IMR-90 (cell line): ENCODE data around the gene ARHGEF16. TPM values are rescaled to one million over a fixed set of nuclear protein-coding genes. Genes with fewer than 3 reads are reported as not detected.

Experiments used
- ATAC-seq: fragments of 200-7000 bp; cut with Tn5 transposase; 2 replicates; pipeline ENCODE4 v1.9.1; 2020; ENCODE audit warnings: low read depth, mild to moderate bottlenecking, moderate library complexity
- BruUV-seq: library from RNA; stranded (reverse); fragments of 400-500 nt; replicated peaks from 2 replicates; lab custom pipeline; 2021; lab: Mats Ljungman, UMichigan
- CTCF ChIA-PET: fragments of 300-600 bp; formaldehyde crosslinking; extraction: SDS; loops from one replicate; lab custom pipeline; 2021; ENCODE audit warnings: antibody characterized with exemption; lab: Yijun Ruan, JAX
- POLR2A ChIA-PET: fragments of 300-600 bp; sonication (Branson Sonifier 250); formaldehyde crosslinking; loops from one replicate; lab custom pipeline; 2022; ENCODE audit warnings: antibody characterized with exemption; ENCODE audit not compliant: unreplicated experiment; lab: Charles Lee
- DNase-seq: peaks from one replicate; pipeline ENCODE4 v3.0.0; 2013
- H2AFZ ChIP-seq: replicated peaks from 2 replicates; pipeline ENCODE3; 2013; ENCODE audit warnings: low read length, mild to moderate bottlenecking; ENCODE audit not compliant: poor library complexity
- H2AK5ac ChIP-seq: 2 replicates; pipeline ENCODE4 v1.6.1; 2013; ENCODE audit warnings: low read depth, low read length, inconsistent platforms
- H2AK9ac ChIP-seq: replicated peaks from 2 replicates; pipeline ENCODE3; 2013; ENCODE audit warnings: mild to moderate bottlenecking, low read depth, low read length, moderate library complexity; ENCODE audit not compliant: poor library complexity
- H2BK120ac ChIP-seq: 2 replicates; pipeline ENCODE4 v1.6.1; 2013; ENCODE audit warnings: low read depth, low read length, inconsistent platforms
- H2BK15ac ChIP-seq: 3 replicates; pipeline ENCODE4 v1.6.1; 2013; ENCODE audit warnings: low read depth, low read length, inconsistent platforms
- H2BK20ac ChIP-seq: 2 replicates; pipeline ENCODE4 v1.6.1; 2013; ENCODE audit warnings: low read depth, mild to moderate bottlenecking, inconsistent platforms, low read length, moderate library complexity
- H2BK5ac ChIP-seq: 2 replicates; pipeline ENCODE4 v1.6.1; 2013; ENCODE audit warnings: mild to moderate bottlenecking, low read depth, low read length, inconsistent platforms; ENCODE audit not compliant: poor library complexity, severe bottlenecking
- H3K14ac ChIP-seq: replicated peaks from 2 replicates; pipeline ENCODE4 v1.6.1; 2013; ENCODE audit warnings: low read depth, low read length, inconsistent platforms
- H3K18ac ChIP-seq: 2 replicates; pipeline ENCODE4 v1.6.1; 2013; ENCODE audit warnings: low read depth, low read length, control low read depth
- H3K23ac ChIP-seq: 2 replicates; pipeline ENCODE4 v1.6.1; 2013; ENCODE audit warnings: low read depth, low read length, inconsistent platforms
- H3K27ac ChIP-seq: 2 replicates; pipeline ENCODE4 v1.5.1; 2013; ENCODE audit warnings: mild to moderate bottlenecking, control low read depth, low read length; ENCODE audit not compliant: insufficient read depth
- H3K27me3 ChIP-seq: 2 replicates; pipeline ENCODE4 v1.6.1; 2013; ENCODE audit warnings: low read length; ENCODE audit not compliant: control insufficient read depth, insufficient read depth
- H3K36me3 ChIP-seq: 2 replicates; pipeline ENCODE4 v1.6.1; 2013; ENCODE audit warnings: low read length, mixed read lengths; ENCODE audit not compliant: control insufficient read depth, insufficient read depth
- H3K4ac ChIP-seq: 2 replicates; pipeline ENCODE4 v1.6.1; 2013; ENCODE audit warnings: low read depth, low read length, inconsistent platforms
- H3K4me1 ChIP-seq: 2 replicates; pipeline ENCODE4 v1.6.1; 2013; ENCODE audit warnings: low read length, mixed read lengths; ENCODE audit not compliant: control insufficient read depth, insufficient read depth
- H3K4me2 ChIP-seq: 2 replicates; pipeline ENCODE4 v1.6.1; 2013; ENCODE audit warnings: low read depth, mild to moderate bottlenecking, control low read depth, low read length, moderate library complexity
- H3K4me3 ChIP-seq: 2 replicates; pipeline ENCODE4 v1.5.1; 2013; ENCODE audit warnings: low read depth, mild to moderate bottlenecking, control low read depth, low read length, moderate library complexity; ENCODE audit not compliant: insufficient read depth
- H3K56ac ChIP-seq: 2 replicates; pipeline ENCODE4 v1.6.1; 2013; ENCODE audit warnings: low read length, inconsistent platforms; ENCODE audit not compliant: insufficient read depth; ENCODE audit errors: extremely low read depth
- H3K79me1 ChIP-seq, 2 experiments: 2 replicates each; pipeline ENCODE4 v1.6.1; 2013; ENCODE audit warnings: low read length in 2 of 2, inconsistent platforms in 1 of 2, low read depth in 1 of 2
- H3K9ac ChIP-seq: 2 replicates; pipeline ENCODE4 v1.6.1; 2013; ENCODE audit warnings: low read depth, low read length, control low read depth
- H3K9me1 ChIP-seq: 2 replicates; pipeline ENCODE4 v1.6.1; 2013; ENCODE audit warnings: low read length, inconsistent platforms; ENCODE audit not compliant: insufficient read depth
- H3K9me3 ChIP-seq: 2 replicates; pipeline ENCODE4 v1.6.1; 2013; ENCODE audit warnings: low read length; ENCODE audit not compliant: control insufficient read depth, insufficient read depth
- H4K20me1 ChIP-seq: 2 replicates; pipeline ENCODE4 v1.6.1; 2013; ENCODE audit warnings: low read length, inconsistent platforms; ENCODE audit not compliant: insufficient read depth
- H4K5ac ChIP-seq: 2 replicates; pipeline ENCODE4 v1.6.1; 2013; ENCODE audit warnings: mild to moderate bottlenecking, low read depth, low read length, control low read depth
- H4K8ac ChIP-seq, 2 experiments: 2 replicates each; pipeline ENCODE4 v1.6.1; 2013; ENCODE audit warnings: low read depth in 2 of 2, low read length in 2 of 2, control low read depth in 1 of 2, inconsistent platforms in 1 of 2
- H4K91ac ChIP-seq: 2 replicates; pipeline ENCODE4 v1.6.1; 2013; ENCODE audit warnings: low read depth, low read length, inconsistent platforms; ENCODE audit not compliant: insufficient read depth
- CHD1 ChIP-seq: IDR thresholded peaks from 2 replicates; pipeline ENCODE4 v1.6.1; 2012; ENCODE audit warnings: low read depth, low read length, improper control_type of control experiment
- WGBS, 2 experiments: methylation state at CpG; one replicate each; pipeline versions ENCODE4 v1.1.5 to v1.1.7; 2013; ENCODE audit warnings: missing lambda C conversion rate in 2 of 2; ENCODE audit not compliant: insufficient read length in 1 of 2; ENCODE audit errors: extremely low coverage in 2 of 2; 5-methylcytosine and 5-hydroxymethylcytosine counted together
- dilution Hi-C: fragments of 300-500 bp; cut with HindIII; formaldehyde crosslinking; loops from one replicate; pipeline ENCODE4 v1.14.3; 2018; ENCODE audit warnings: low sequenced_read_pairs; ENCODE audit not compliant: unreplicated experiment
- in situ Hi-C: fragments of 300-500 bp; cut with MboI; formaldehyde crosslinking; loops from 3 replicates; pipeline ENCODE4 v1.14.3; 2019; ENCODE audit warnings: low sequenced_read_pairs, inconsistent platforms, mixed read lengths
- intact Hi-C: fragments of 100-400 bp; cut with micrococcal nuclease; formaldehyde crosslinking; loops from 2 replicates; pipeline ENCODE4 v1.10.0; 2022
- polyA plus RNA-seq, 3 experiments: library from polyadenylated mRNA; depleted of rRNA; stranded (reverse); fragments of >200 nt; gene quantifications; 2 replicates each; pipeline ENCODE4 v1.2.3, GENCODE V29; 2012; ENCODE audit warnings: low replicate concordance in 1 of 3
- total RNA-seq: library from RNA; depleted of rRNA; stranded (reverse); fragments of >200 nt; gene quantifications from 2 replicates; pipeline ENCODE4 v1.2.3, GENCODE V29; 2012
- TF ChIP-seq, protein P1 (sequence below): fragments of 150-350 bp; IDR thresholded peaks from 2 replicates; pipeline ENCODE4 v1.6.1; 2017; ENCODE audit warnings: mild to moderate bottlenecking, antibody characterized with exemption, low read length, low read depth

ARHGEF16 gene
- total and polyA plus RNA-seq, 2 of the 4 experiments (the other 2 are of a cell fraction) = 0.18 to 0.39 TPM

DNA sequence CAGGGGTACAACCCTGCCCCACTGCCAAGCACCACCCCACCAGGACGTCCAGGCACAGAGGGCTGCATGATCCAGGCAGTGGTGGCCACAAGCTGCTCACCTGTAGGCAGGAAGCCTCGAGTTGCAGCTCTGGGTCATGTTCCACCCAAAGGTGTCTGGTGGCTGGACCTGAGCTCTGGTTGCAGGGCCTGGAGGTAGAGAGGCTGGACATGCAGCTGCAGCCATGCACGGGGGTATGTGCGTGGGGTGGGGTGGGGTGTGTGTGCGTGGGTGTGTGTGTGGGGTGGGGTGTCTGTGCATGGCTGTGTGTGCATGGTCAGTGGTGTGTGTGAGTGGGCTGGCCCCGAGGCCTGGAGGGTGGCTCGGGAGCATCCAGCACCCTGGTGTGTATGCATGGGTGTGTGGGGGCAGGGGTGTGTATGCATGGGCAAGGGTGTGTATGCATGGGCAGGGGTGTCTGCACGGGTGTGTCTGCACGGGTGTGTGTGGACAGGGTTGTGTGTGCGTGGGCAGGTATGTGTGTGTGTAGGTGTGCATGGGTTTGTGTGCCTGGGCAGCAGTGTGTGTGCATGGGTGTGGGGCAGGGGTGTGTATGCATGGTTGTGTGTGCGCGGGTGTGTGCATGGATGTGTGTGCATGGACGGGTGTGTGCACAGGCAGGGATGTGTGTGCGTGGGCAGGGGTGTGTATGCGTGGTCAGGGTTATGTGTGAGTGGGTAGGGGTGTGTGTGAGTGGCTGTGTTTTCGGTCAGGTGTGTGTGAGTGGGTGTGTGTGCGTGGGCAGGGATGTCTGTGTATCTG, 15.6 kb downstream of the ARHGEF16 start:
- BruUV-seq = no TSS peak
- no peak overlapping the region for H3K56ac ChIP-seq

More for the DNA sequence above, 15.6 kb downstream of the ARHGEF16 start:
- dilution Hi-C loops (no loop called here), in situ Hi-C loops (no loop called here), intact Hi-C loops (no loop called here)
- H4K91ac ChIP-seq = no peak overlapping the region
- no peak overlapping the region for H2BK5ac ChIP-seq
- no peak overlapping the region for H3K14ac ChIP-seq
- H3K27ac ChIP-seq = no peak overlapping the region
- no peak overlapping the region for H4K5ac ChIP-seq
- peaks cover 11% of the 10 kb centered on the region for H3K4me1 ChIP-seq
- ChIA-PET CTCF (no interaction called here), POLR2A (no interaction called here)
- no peak overlapping the region for H3K9ac ChIP-seq
- no peak overlapping the region for H3K4me2 ChIP-seq
- no peak overlapping the region for H3K18ac ChIP-seq
- H3K36me3 ChIP-seq = no peaks in the 10 kb centered on the region
- no peaks in the 10 kb centered on the region for H3K9me3 ChIP-seq
- no peaks in the 10 kb centered on the region for H3K79me1 ChIP-seq
- WGBS, 2 experiments = 93% methylated on average over 8 of the region's 17 CpGs; no CpG with 5 or more reads in 1 of the 2 experiments
- no peak overlapping the region for H2AK5ac ChIP-seq
- peak overlapping the region; percentile 51 for H2AFZ ChIP-seq
- ATAC-seq (no peak), DNase-seq (no peak)
- H2BK15ac ChIP-seq = no peak overlapping the region
- no peak overlapping the region for H2BK20ac ChIP-seq
- TF ChIP-seq, protein P1, sequence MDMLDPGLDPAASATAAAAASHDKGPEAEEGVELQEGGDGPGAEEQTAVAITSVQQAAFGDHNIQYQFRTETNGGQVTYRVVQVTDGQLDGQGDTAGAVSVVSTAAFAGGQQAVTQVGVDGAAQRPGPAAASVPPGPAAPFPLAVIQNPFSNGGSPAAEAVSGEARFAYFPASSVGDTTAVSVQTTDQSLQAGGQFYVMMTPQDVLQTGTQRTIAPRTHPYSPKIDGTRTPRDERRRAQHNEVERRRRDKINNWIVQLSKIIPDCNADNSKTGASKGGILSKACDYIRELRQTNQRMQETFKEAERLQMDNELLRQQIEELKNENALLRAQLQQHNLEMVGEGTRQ = no peak
- TF ChIP-seq CHD1 = no peak
- no peak overlapping the region for H3K4ac ChIP-seq
- no peaks in the 10 kb centered on the region; the same call in 1 of the 2 replicates for H4K20me1 ChIP-seq
- H3K27me3 ChIP-seq = peaks cover 3% of the 10 kb centered on the region
- no peak overlapping the region for H2AK9ac ChIP-seq
- no peak overlapping the region for H3K4me3 ChIP-seq
- no peak overlapping the region for H3K23ac ChIP-seq
- peaks cover 3% of the 10 kb centered on the region; the same call in 1 of the 2 replicates for H3K9me1 ChIP-seq
- H2BK120ac ChIP-seq = no peak overlapping the region
- H4K8ac ChIP-seq = no peak overlapping the region
